Cardiac muscle cell (in vitro differentiated cells and primary cell): Measurements from ENCODE around the gene SIPA1. TPM values are rescaled to one million over a fixed set of nuclear protein-coding genes. Genes with fewer than 3 reads are reported as not detected.
A peak's percentile ranks its signal among the peaks of the same experiment; 100 is the strongest.

Source experiments
- DNase-seq, 2 donors: peaks; one replicate each; pipeline versions ENCODE4 v3.0.0 to v3.0.0-alpha.2; 2010 to 2017; ENCODE audit warnings: low read depth in 1 of 2, low spot score in 1 of 2
- H3K27ac ChIP-seq: fragments of 200-600 bp; sonication (generic); 2 replicates; pipeline ENCODE4 v1.5.1; 2016
- H3K27me3 ChIP-seq: fragments of 200-600 bp; sonication (generic); 2 replicates; pipeline ENCODE4 v1.6.0; 2016; ENCODE audit warnings: control low read depth
- H3K36me3 ChIP-seq: fragments of 200-600 bp; sonication (generic); 2 replicates; pipeline ENCODE4 v1.5.1; 2016; ENCODE audit warnings: control low read depth
- H3K4me1 ChIP-seq: fragments of 200-600 bp; sonication (generic); 2 replicates; pipeline ENCODE4 v1.8.1; 2017; ENCODE audit warnings: low read depth, mild to moderate bottlenecking, mixed run types
- H3K4me3 ChIP-seq: fragments of 200-600 bp; sonication (generic); 2 replicates; pipeline ENCODE4 v1.5.1; 2016; ENCODE audit warnings: mild to moderate bottlenecking
- H3K9me3 ChIP-seq: fragments of 200-600 bp; sonication (generic); 2 replicates; pipeline ENCODE4 v1.5.1; 2017; ENCODE audit warnings: low read depth, mild to moderate bottlenecking, control low read depth
- CTCF ChIP-seq: IDR thresholded peaks from 2 replicates; pipeline ENCODE4 v1.5.1; 2012; ENCODE audit warnings: low read depth, mild to moderate bottlenecking, low read length
- polyA plus RNA-seq: library from polyadenylated mRNA; unstranded; fragments of >200 nt; fragmentation: Nextera tagmentation; extraction: Ambion mirVana; gene quantifications from 2 replicates; pipeline ENCODE4 v1.2.1, GENCODE V29; 2016
- total RNA-seq: library from RNA; depleted of rRNA; stranded (reverse); fragments of >200 nt; gene quantifications from 2 replicates; pipeline ENCODE4 v1.2.3, GENCODE V29; 2016

Gene SIPA1
- total and polyA plus RNA-seq, 2 experiments from 2014 or later: 21.6 to 25.9 TPM

- peaks cover 10% of the 10 kb centered on the region for H3K4me1 ChIP-seq
- DNase-seq: peak in 1 of 2 donors; percentile 35
- H3K4me3 ChIP-seq: peak overlapping the region; percentile 34
- peaks cover 34% of the 10 kb centered on the region for H3K36me3 ChIP-seq
- H3K27ac ChIP-seq: peak overlapping the region; percentile 91
- H3K27me3 ChIP-seq: no peaks in the 10 kb centered on the region
- no peak for TF ChIP-seq CTCF
- H3K9me3 ChIP-seq: no peaks in the 10 kb centered on the region
Observed at GRCh38 chr11:65653229-65654225, 15.6 kb downstream of the SIPA1 start.

- H3K4me1 ChIP-seq: peaks cover 10% of the 10 kb centered on the region
- no peaks in the 10 kb centered on the region for H3K27me3 ChIP-seq
- no peak for DNase-seq
- no peak for TF ChIP-seq CTCF
- no peaks in the 10 kb centered on the region for H3K9me3 ChIP-seq
- peak overlapping the region; percentile 91 for H3K27ac ChIP-seq
- no peak overlapping the region for H3K4me3 ChIP-seq
- H3K36me3 ChIP-seq: peaks cover 44% of the 10 kb centered on the region
Observed at GRCh38 chr11:65654375-65655349, 16.8 kb downstream of the SIPA1 start.

- no peaks in the 10 kb centered on the region for H3K27me3 ChIP-seq
- no peak overlapping the region for H3K4me3 ChIP-seq
- H3K36me3 ChIP-seq: peaks cover 46% of the 10 kb centered on the region
- no peak for TF ChIP-seq CTCF
- H3K9me3 ChIP-seq: no peaks in the 10 kb centered on the region
- H3K4me1 ChIP-seq: peaks cover 10% of the 10 kb centered on the region
- DNase-seq: no peak
- H3K27ac ChIP-seq: no peak overlapping the region
Observed at GRCh38 chr11:65655570-65656332, 17.9 kb downstream of the SIPA1 start.

- TF ChIP-seq CTCF: no peak
- DNase-seq: no peak
- H3K4me1 ChIP-seq: peaks cover 10% of the 10 kb centered on the region
- no peak overlapping the region for H3K4me3 ChIP-seq
- H3K9me3 ChIP-seq: no peaks in the 10 kb centered on the region
- H3K36me3 ChIP-seq: peaks cover 46% of the 10 kb centered on the region
- no peaks in the 10 kb centered on the region for H3K27me3 ChIP-seq
- H3K27ac ChIP-seq: no peak overlapping the region
Observed at GRCh38 chr11:65657426-65657825, 19.5 kb downstream of the SIPA1 start.
